Gastroesophageal sphincter (tissue), 4 donors: ENCODE data around the gene PKDCC. TPM values are rescaled to one million over a fixed set of nuclear protein-coding genes. Genes with fewer than 3 reads are reported as not detected.

ENCODE experiments used
- ATAC-seq: fragments of 150-250 bp; one replicate; pipeline ENCODE4 v1.9.1; 2016; ENCODE audit warnings: mild to moderate bottlenecking, moderate library complexity
- H3K27ac ChIP-seq, 4 donors: fragments of 200-600 bp; sonication (generic) in 3 of 4; 1 replicate in 3 of 4; 2 replicates in 1 of 4; pipeline ENCODE4 v1.5.1; 2016 to 2019
- H3K27me3 ChIP-seq: fragments of 200-600 bp; sonication (generic); one replicate; pipeline ENCODE4 v1.5.1; 2019
- H3K36me3 ChIP-seq, 2 donors: fragments of 200-600 bp; sonication (generic); one replicate each; pipeline ENCODE4 v1.5.1; 2019; ENCODE audit warnings: control low read depth in 1 of 2
- H3K4me1 ChIP-seq, 3 donors: fragments of 200-600 bp; sonication (generic); 1 replicate in 2 of 3; 2 replicates in 1 of 3; pipeline ENCODE4 v1.5.1; 2016 to 2019; ENCODE audit warnings: control low read depth in 2 of 3
- H3K4me3 ChIP-seq, 2 donors: fragments of 200-600 bp; sonication (generic); one replicate each; pipeline ENCODE4 v1.5.1; 2019; ENCODE audit warnings: mild to moderate bottlenecking in 1 of 2, moderate library complexity in 1 of 2
- H3K9me3 ChIP-seq, 3 donors: fragments of 200-600 bp; sonication (generic); one replicate each; pipeline ENCODE4 v1.5.1; 2017 to 2019; ENCODE audit warnings: control low read depth in 2 of 3
- CTCF ChIP-seq, 4 experiments: fragments of 200-600 bp in 2 of 4; fragments of 450-650 bp in 2 of 4; sonication (generic) in 1 of 4; IDR thresholded peaks; one replicate each; pipeline ENCODE4 v1.5.1; 2017 to 2019; ENCODE audit warnings: antibody characterized with exemption in 4 of 4, mild to moderate bottlenecking in 2 of 4, moderate library complexity in 2 of 4
- EP300 ChIP-seq: sonication (generic); formaldehyde crosslinking; IDR thresholded peaks from one replicate; pipeline ENCODE4 v1.6.1; 2017; ENCODE audit warnings: antibody characterized with exemption, mild to moderate bottlenecking
- POLR2A ChIP-seq, 2 donors: fragments of 450-650 bp; IDR thresholded peaks; one replicate each; pipeline ENCODE4 v1.6.1; 2017; ENCODE audit warnings: antibody characterized with exemption in 2 of 2, mild to moderate bottlenecking in 2 of 2, moderate library complexity in 1 of 2
- POLR2AphosphoS5 ChIP-seq: sonication (generic); formaldehyde crosslinking; IDR thresholded peaks from one replicate; pipeline ENCODE4 v1.6.1; 2017; ENCODE audit warnings: antibody characterized with exemption
- WGBS, 2 donors: methylation state at CpG; one replicate each; pipeline ENCODE4 v1.1.5; 2018; ENCODE audit warnings: low coverage in 1 of 2; 5-methylcytosine and 5-hydroxymethylcytosine counted together
- total RNA-seq, 4 donors: library from RNA; depleted of rRNA; stranded (reverse); fragments of >200 nt; gene quantifications; one replicate each; pipeline ENCODE4 v1.1.0, GENCODE V29; 2016

The PKDCC gene
- total RNA-seq, 4 donors from 2014 or later, result 89.0 to 277 (median 194) TPM

- peak; percentile 16 for ATAC-seq
- TF ChIP-seq POLR2A (IDR thresholded peaks at IDR 0.05), result no peak
- 54 to 73% methylated on average over 3 to 4 of the region's 9 CpGs for WGBS, 2 donors
- no peaks in the 10 kb centered on the region for H3K27me3 ChIP-seq
- H3K4me3 ChIP-seq, result no peak overlapping the region
- H3K9me3 ChIP-seq, result no peaks in the 10 kb centered on the region
- H3K4me1 ChIP-seq, result peaks cover 0 to 44% (median 19%) of the 10 kb centered on the region in 3 donors
- no peaks in the 10 kb centered on the region for H3K36me3 ChIP-seq
- H3K27ac ChIP-seq, result peak overlapping the region in 3 of 4 donors; percentile 62 to 89 (median 68)
These were observed 51.0 kb downstream of the PKDCC start for GRCh38 chr2:42098571-42099437.

- TF ChIP-seq POLR2A (IDR thresholded peaks at IDR 0.05) (no peak), POLR2AphosphoS5 (no peak), EP300 (no peak), CTCF (IDR thresholded peaks at IDR 0.05) (no peak)
These were observed 51.8 kb downstream of the PKDCC start for GRCh38 chr2:42099438-42100173.

GRCh38 chr2:42100683-42101205 lies 52.9 kb downstream of the PKDCC start:
- Histone ChIP-seq H3K4me3 (peak overlapping the region; percentile 36 to 55), H3K27ac (peak overlapping the region; percentile 72 to 89 (median 86)), H3K27me3 (no peaks in the 10 kb centered on the region), H3K4me1 (peaks cover 0 to 44% (median 19%) of the 10 kb centered on the region in 3 donors), H3K9me3 (no peaks in the 10 kb centered on the region), H3K36me3 (no peaks in the 10 kb centered on the region)
- ATAC-seq, result peak; percentile 4
- no CpG with 5 or more reads among the region's 20 CpGs for WGBS, 2 donors
- TF ChIP-seq POLR2AphosphoS5, result no peak
- TF ChIP-seq POLR2A (IDR thresholded peaks at IDR 0.05), result no peak
- TF ChIP-seq EP300, result no peak
- TF ChIP-seq CTCF (IDR thresholded peaks at IDR 0.05), result no peak

More at GRCh38 chr2:42099438-42100173, 51.8 kb downstream of the PKDCC start:
- Histone ChIP-seq H3K27ac (peak overlapping the region in 3 of 4 donors; percentile 83 to 89 (median 88)), H3K4me3 (no peak overlapping the region), H3K4me1 (peaks cover 0 to 44% (median 19%) of the 10 kb centered on the region in 3 donors), H3K9me3 (no peaks in the 10 kb centered on the region), H3K27me3 (no peaks in the 10 kb centered on the region), H3K36me3 (no peaks in the 10 kb centered on the region)
- 80 to 96% methylated on average over 1 to 5 of the region's 6 CpGs for WGBS, 2 donors
- no peak for ATAC-seq

GRCh38 chr2:42101206-42102023 lies 53.6 kb downstream of the PKDCC start:
- peak; percentile 85 for ATAC-seq
- Histone ChIP-seq H3K9me3 (no peaks in the 10 kb centered on the region), H3K27ac (peak overlapping the region; percentile 72 to 89 (median 86)), H3K4me3 (peak overlapping the region; percentile 36 to 55), H3K36me3 (no peaks in the 10 kb centered on the region), H3K27me3 (no peaks in the 10 kb centered on the region), H3K4me1 (peaks cover 0 to 44% (median 19%) of the 10 kb centered on the region in 3 donors)
- 20 to 23% methylated on average over 6 to 8 of the region's 77 CpGs for WGBS, 2 donors
- no peak for TF ChIP-seq EP300
- no peak for TF ChIP-seq POLR2AphosphoS5
- TF ChIP-seq CTCF (IDR thresholded peaks at IDR 0.05), result no peak
- peak in 1 of 2 donors; percentile 17 for TF ChIP-seq POLR2A (IDR thresholded peaks at IDR 0.05)
